Lung (tissue), 12 donors: ENCODE results near the gene NLGN1. TPM values are rescaled to one million over a fixed set of nuclear protein-coding genes. Genes with fewer than 3 reads are reported as not detected.

Experiments
- ATAC-seq: fragments of 200-7000 bp; cut with Tn5 transposase; one replicate; pipeline ENCODE4 v1.9.1; 2020; ENCODE audit warnings: moderate number of reproducible peaks; ENCODE audit not compliant: insufficient read depth, low FRiP score
- DNase-seq, 3 donors: peaks; one replicate each; pipeline ENCODE4 v3.0.0-alpha.2; 2013 to 2017
- H3K27ac ChIP-seq, 2 donors: one replicate each; pipeline ENCODE4 v1.5.1; 2013; ENCODE audit warnings: mild to moderate bottlenecking in 2 of 2, moderate library complexity in 2 of 2, control low read depth in 1 of 2, inconsistent platforms in 1 of 2, low read depth in 1 of 2, low read length in 1 of 2
- H3K27me3 ChIP-seq, 3 donors: one replicate each; pipeline ENCODE4 v1.5.1; 2013; ENCODE audit warnings: low read length in 2 of 3; ENCODE audit not compliant: control insufficient read depth in 3 of 3, insufficient read depth in 3 of 3
- H3K36me3 ChIP-seq, 4 donors: one replicate each; pipeline ENCODE4 v1.5.1; 2013; ENCODE audit warnings: low read length in 4 of 4, mild to moderate bottlenecking in 1 of 4, moderate library complexity in 1 of 4; ENCODE audit not compliant: control insufficient read depth in 4 of 4, insufficient read depth in 4 of 4
- H3K4me1 ChIP-seq, 5 donors: one replicate each; pipeline ENCODE4 v1.5.1; 2013; ENCODE audit warnings: low read length in 5 of 5, mild to moderate bottlenecking in 2 of 5, moderate library complexity in 1 of 5; ENCODE audit not compliant: control insufficient read depth in 5 of 5, insufficient read depth in 5 of 5
- H3K4me3 ChIP-seq: one replicate; pipeline ENCODE4 v1.5.1; 2013; ENCODE audit warnings: mild to moderate bottlenecking, control low read depth, moderate library complexity
- H3K9ac ChIP-seq, 2 donors: one replicate each; pipeline ENCODE4 v1.5.1; 2013; ENCODE audit warnings: low read length in 2 of 2, control low read depth in 1 of 2; ENCODE audit not compliant: insufficient read depth in 1 of 2
- H3K9me3 ChIP-seq, 4 donors: one replicate each; pipeline ENCODE4 v1.5.1; 2013; ENCODE audit warnings: low read length in 3 of 4, mild to moderate bottlenecking in 1 of 4, moderate library complexity in 1 of 4; ENCODE audit not compliant: control insufficient read depth in 4 of 4, insufficient read depth in 3 of 4
- CTCF ChIP-seq: IDR thresholded peaks from 2 replicates; pipeline ENCODE4 v1.5.1; 2012; ENCODE audit warnings: mild to moderate bottlenecking; ENCODE audit errors: control extremely low read depth, extremely low read depth
- WGBS, 2 donors: extraction: QIAGEN DNeasy Blood & Tissue Kit; methylation state at CpG; one replicate each; pipeline ENCODE4 v1.1.7; 2013; 5-methylcytosine and 5-hydroxymethylcytosine counted together
- polyA plus RNA-seq, 2 donors: library from polyadenylated mRNA; stranded (reverse); fragments of 200-250 nt; gene quantifications; one replicate each; pipeline ENCODE4 v1.2.1, GENCODE V29; 2013
- total RNA-seq, 2 donors: library from RNA; depleted of rRNA in 1 of 2; stranded (reverse); fragments of >200 nt in 1 of 2; gene quantifications; one replicate each; pipeline ENCODE4 v1.2.1, GENCODE V29; 2014 to 2021
- donor health status: control.
- donor health status: control.
- donor health status: Bipolar disorder and iron deficiency.
- donor health status: healthy.
- donor health status: DM: yes; HTN: yes; CAD: no.

The NLGN1 gene
- total and polyA plus RNA-seq, 4 donors, result 0.24 to 22.2 (median 1.9) TPM

GRCh38 chr3:173986861-173987410, 589.4 kb downstream of the NLGN1 start:
- H3K9me3 ChIP-seq, result no peaks in the 10 kb centered on the region
- no peak for ATAC-seq
- no peaks in the 10 kb centered on the region for H3K4me1 ChIP-seq

GRCh38 chr3:173988909-173989308, 591.4 kb downstream of the NLGN1 start:
- DNase-seq, result no peak
- ATAC-seq, result no peak
- WGBS, 2 donors, result 74 to 92% methylated on average over 1 of the region's 1 CpG

More at GRCh38 chr3:173986861-173987410, 589.4 kb downstream of the NLGN1 start:
- H3K27me3 ChIP-seq, result no peaks in the 10 kb centered on the region
- H3K36me3 ChIP-seq, result no peaks in the 10 kb centered on the region
- no peak for DNase-seq
- no peak for TF ChIP-seq CTCF
- H3K9ac ChIP-seq, result no peak overlapping the region
- no peak overlapping the region for H3K27ac ChIP-seq
- no peak overlapping the region for H3K4me3 ChIP-seq

GRCh38 chr3:173992416-173992815, 594.9 kb downstream of the NLGN1 start:
- Histone ChIP-seq H3K9me3 (no peaks in the 10 kb centered on the region), H3K27me3 (no peaks in the 10 kb centered on the region), H3K4me1 (peaks cover 0 to 3% (median 0%) of the 10 kb centered on the region in 5 donors), H3K9ac (no peak overlapping the region), H3K36me3 (no peaks in the 10 kb centered on the region), H3K27ac (no peak overlapping the region), H3K4me3 (no peak overlapping the region)
- ATAC-seq (no peak), DNase-seq (no peak)
- no peak for TF ChIP-seq CTCF

More at GRCh38 chr3:173988909-173989308, 591.4 kb downstream of the NLGN1 start:
- H3K9me3 ChIP-seq, result no peaks in the 10 kb centered on the region
- H3K27me3 ChIP-seq, result no peaks in the 10 kb centered on the region
- no peak overlapping the region for H3K27ac ChIP-seq
- H3K4me1 ChIP-seq, result peaks cover 0 to 3% (median 0%) of the 10 kb centered on the region in 5 donors
- no peaks in the 10 kb centered on the region for H3K36me3 ChIP-seq
- no peak overlapping the region for H3K9ac ChIP-seq
- no peak overlapping the region for H3K4me3 ChIP-seq
- no peak for TF ChIP-seq CTCF

GRCh38 chr3:173993299-173993698, 595.8 kb downstream of the NLGN1 start:
- no peaks in the 10 kb centered on the region for H3K9me3 ChIP-seq
- peak in 2 of 3 donors; percentile 46 to 54 for DNase-seq
- 68 to 73% methylated on average over 1 of the region's 1 CpG for WGBS, 2 donors

More at GRCh38 chr3:173993299-173993698, 595.8 kb downstream of the NLGN1 start:
- Histone ChIP-seq H3K36me3 (no peaks in the 10 kb centered on the region), H3K4me1 (peaks cover 0 to 3% (median 0%) of the 10 kb centered on the region in 5 donors), H3K9ac (no peak overlapping the region), H3K27me3 (no peaks in the 10 kb centered on the region), H3K4me3 (no peak overlapping the region), H3K27ac (no peak overlapping the region)
- no peak for TF ChIP-seq CTCF
- ATAC-seq, result no peak
